ENCODE data around the gene TBC1D4. TPM values are rescaled to one million over a fixed set of nuclear protein-coding genes. Genes with fewer than 3 reads are reported as not detected.

Gene TBC1D4
- total and polyA plus RNA-seq, 9 of the 15 experiments (the other 6 are each of a cell fraction or from before 2014, with no cell fraction given) = 2.8 to 12.3 (median 7.0) TPM

DNA sequence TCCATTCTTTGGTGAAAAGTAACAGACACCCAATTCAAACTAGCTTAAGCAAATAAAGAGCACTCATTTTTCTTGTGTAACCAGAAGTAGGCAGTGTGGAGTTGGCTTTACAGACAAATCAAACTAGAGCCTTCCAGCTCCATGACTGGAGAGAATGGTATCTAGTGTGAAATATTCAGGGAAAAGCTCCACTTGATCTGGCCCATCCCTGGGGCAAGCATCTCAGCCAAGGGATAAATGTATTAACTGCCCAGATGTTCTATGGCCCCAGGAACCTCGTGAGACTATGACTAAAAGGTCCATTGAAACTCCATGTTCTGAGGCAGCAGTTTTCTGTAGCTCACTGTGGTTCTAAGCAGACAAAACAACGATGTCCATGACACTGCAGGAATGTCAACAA lies 49.9 kb downstream of the TBC1D4 start:
- Histone ChIP-seq H2AFZ (ENCODE audit: low read depth, low read length) (no peak overlapping the region), H3K9me1 (ENCODE audit: control insufficient read depth, insufficient read depth, low read length) (no peaks in the 10 kb centered on the region), H3K9ac (ENCODE audit: insufficient read depth in 1 of 2, low read depth in 2 of 2, low read length in 2 of 2) (no peak overlapping the region), H4K20me1 (replicated peaks; ENCODE audit: control insufficient read depth, insufficient read depth, low read length) (no peaks in the 10 kb centered on the region), H3K4me1 (replicated peaks in 1 of 2; ENCODE audit: control insufficient read depth in 2 of 2, insufficient read depth in 2 of 2, low read length in 2 of 2) (no peaks in the 10 kb centered on the region; a peak in 1 of 5 replicates), H3K4me2 (ENCODE audit: insufficient read depth, low read length) (peak overlapping the region; percentile 10; the same call in 1 of the 2 replicates), H3K79me2 (ENCODE audit: control insufficient read depth, insufficient read depth, low read length) (peaks cover 11% of the 10 kb centered on the region; the same call in 1 of the 3 replicates), H3K4me3 (no peak overlapping the region), H3K27ac (ENCODE audit: extremely low read depth, low read depth, low read length) (no peak overlapping the region), H3K27me3 (ENCODE audit: control insufficient read depth in 2 of 2, insufficient read depth in 2 of 2, low read length in 2 of 2) (no peaks in the 10 kb centered on the region), H3K9me3 (replicated peaks; ENCODE audit: control insufficient read depth, insufficient read depth, low read depth, low read length) (no peaks in the 10 kb centered on the region), H3K36me3 (ENCODE audit: control insufficient read depth, insufficient read depth, low read length) (no peaks in the 10 kb centered on the region)
- ChIA-PET CTCF (ENCODE audit: low intra/inter-chr PET ratio) (no interaction called here), POLR2A (interaction anchor here (0.7 kb wide), 2 partner anchors 13 to 512 kb away, joined by 3 read pairs; no protein-coding TSS in a partner anchor)
- intact Hi-C loops (cut with micrococcal nuclease) (loop anchor here (5.0 kb wide), 2 partner anchors 50 to 60 kb away; partner anchors contain the start of gene TBC1D4), in situ Hi-C loops (cut with MboI) (no loop called here)
- WGBS (ENCODE audit: insufficient coverage, low coverage, missing lambda C conversion rate) = 0% methylated on average over 1 of the region's 2 CpGs
- FAIRE-seq = no peak
- DNase-seq (ENCODE audit: extremely low read depth in 1 of 4, low spot score in 3 of 4) = peak in 1 of 4 experiments; percentile 9
- no peak for TF ChIP-seq BRF1 (IDR thresholded peaks at IDR 0.05; ENCODE audit: borderline replicate concordance, extremely low read depth, insufficient read length)
- TF ChIP-seq ZNF717 (CRISPR knock-in tag; IDR thresholded peaks at IDR 0.05) = no peak
- TF ChIP-seq, protein P1, sequence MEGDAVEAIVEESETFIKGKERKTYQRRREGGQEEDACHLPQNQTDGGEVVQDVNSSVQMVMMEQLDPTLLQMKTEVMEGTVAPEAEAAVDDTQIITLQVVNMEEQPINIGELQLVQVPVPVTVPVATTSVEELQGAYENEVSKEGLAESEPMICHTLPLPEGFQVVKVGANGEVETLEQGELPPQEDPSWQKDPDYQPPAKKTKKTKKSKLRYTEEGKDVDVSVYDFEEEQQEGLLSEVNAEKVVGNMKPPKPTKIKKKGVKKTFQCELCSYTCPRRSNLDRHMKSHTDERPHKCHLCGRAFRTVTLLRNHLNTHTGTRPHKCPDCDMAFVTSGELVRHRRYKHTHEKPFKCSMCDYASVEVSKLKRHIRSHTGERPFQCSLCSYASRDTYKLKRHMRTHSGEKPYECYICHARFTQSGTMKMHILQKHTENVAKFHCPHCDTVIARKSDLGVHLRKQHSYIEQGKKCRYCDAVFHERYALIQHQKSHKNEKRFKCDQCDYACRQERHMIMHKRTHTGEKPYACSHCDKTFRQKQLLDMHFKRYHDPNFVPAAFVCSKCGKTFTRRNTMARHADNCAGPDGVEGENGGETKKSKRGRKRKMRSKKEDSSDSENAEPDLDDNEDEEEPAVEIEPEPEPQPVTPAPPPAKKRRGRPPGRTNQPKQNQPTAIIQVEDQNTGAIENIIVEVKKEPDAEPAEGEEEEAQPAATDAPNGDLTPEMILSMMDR (IDR thresholded peaks at IDR 0.05 in 2 of 3, conservative IDR thresholded peaks at IDR 0.05 in 1 of 3; ENCODE audit: insufficient read depth in 2 of 3, low read depth in 1 of 3, low read length in 3 of 3) = peak in 2 of 3 experiments; percentile 27 to 34; a peak in 2 of 6 replicates
- TF ChIP-seq U2AF1 (optimal IDR thresholded peaks at IDR 0.05; ENCODE audit: low read depth, low read length) = no peak
- TF ChIP-seq ZNF57 (CRISPR knock-in tag; IDR thresholded peaks at IDR 0.05) = no peak
- peak in 1 of 2 experiments; percentile 38; a peak in 2 of 4 replicates for TF ChIP-seq FOXA3 (CRISPR knock-in tag; conservative IDR thresholded peaks at IDR 0.05 in 1 of 2, IDR thresholded peaks at IDR 0.05 in 1 of 2)
- peak in 1 of 2 experiments; percentile 45; a peak in 3 of 4 replicates for TF ChIP-seq RAD21 (CRISPR knock-in tag; conservative IDR thresholded peaks at IDR 0.05 in 1 of 2, IDR thresholded peaks at IDR 0.05 in 1 of 2)
- ATAC-seq = peak; percentile 66
- no TSS peak for BruUV-seq (replicated peaks)

Data from K562 (cell line).